H1 (cell line): ENCODE results near the gene HS6ST1. TPM values are rescaled to one million over a fixed set of nuclear protein-coding genes. Genes with fewer than 3 reads are reported as not detected.

Source experiments
- ATF3 ChIP-seq: IDR thresholded peaks from 2 replicates; pipeline ENCODE4 v1.6.1; 2011; ENCODE audit warnings: low read depth, mild to moderate bottlenecking, low read length; ENCODE audit not compliant: insufficient read depth
- CHD7 ChIP-seq: fragments of 300-600 bp; sonication (generic); IDR thresholded peaks from 2 replicates; pipeline ENCODE4 v1.7.1; 2012; ENCODE audit warnings: low read length, moderate library complexity, mild to moderate bottlenecking, inconsistent platforms; ENCODE audit not compliant: insufficient replicate concordance
- FOSL1 ChIP-seq: IDR thresholded peaks from 2 replicates; pipeline ENCODE4 v1.6.1; 2011; ENCODE audit warnings: mild to moderate bottlenecking, low read depth, low read length, moderate library complexity; ENCODE audit not compliant: insufficient read depth
- KDM1A ChIP-seq: fragments of 200-600, 300-600 bp; sonication (generic); IDR thresholded peaks from 2 replicates; pipeline ENCODE4 v1.7.1; 2016; ENCODE audit warnings: mild to moderate bottlenecking, low read length, borderline replicate concordance
- POLR2A ChIP-seq, 2 experiments: IDR thresholded peaks; 1 replicate in 1 of 2; 2 replicates in 1 of 2; pipeline ENCODE4 v1.6.1; 2011; ENCODE audit warnings: low read depth in 2 of 2, low read length in 2 of 2, mild to moderate bottlenecking in 2 of 2; ENCODE audit errors: control extremely low read depth in 1 of 2
- RNF2 ChIP-seq: fragments of 200-900, 300-1000 bp; sonication (generic); IDR thresholded peaks from 2 replicates; pipeline ENCODE4 v1.7.1; 2016; ENCODE audit warnings: borderline replicate concordance, low read depth, mild to moderate bottlenecking, antibody characterized with exemption, low read length; ENCODE audit not compliant: poor library complexity, severe bottlenecking; ENCODE audit errors: missing control alignments
- SRF ChIP-seq: IDR thresholded peaks from 2 replicates; pipeline ENCODE4 v1.6.1; 2011; ENCODE audit warnings: mild to moderate bottlenecking, low read depth, low read length, moderate library complexity
- polyA plus RNA-seq, 7 experiments: library from polyadenylated mRNA; depleted of rRNA in 3 of 7; stranded (reverse) in 5 of 7; unstranded in 2 of 7; fragments of >200 nt in 5 of 7; fragments of 200-250 nt in 2 of 7; gene quantifications; 1 replicate in 5 of 7; 2 replicates in 1 of 7; 4 replicates in 1 of 7; pipeline versions ENCODE4 v1.2.1 to v1.2.3, GENCODE V29; 2011 to 2013; ENCODE audit warnings: missing spikeins in 2 of 7, mixed read lengths in 2 of 7
- total RNA-seq: library from RNA; stranded (reverse); fragmentation: NEBNext Ultra II Directional; extraction: Animal tissue kit (Norgen Biotek cat#: 25700); gene quantifications from 2 replicates; pipeline ENCODE4 v1.2.1, GENCODE V29; 2021

HS6ST1 gene
- total and polyA plus RNA-seq, 2 of the 8 experiments (the other 6 are each of a cell fraction or from before 2014, with no cell fraction given): 37.4 to 74.6 TPM

DNA sequence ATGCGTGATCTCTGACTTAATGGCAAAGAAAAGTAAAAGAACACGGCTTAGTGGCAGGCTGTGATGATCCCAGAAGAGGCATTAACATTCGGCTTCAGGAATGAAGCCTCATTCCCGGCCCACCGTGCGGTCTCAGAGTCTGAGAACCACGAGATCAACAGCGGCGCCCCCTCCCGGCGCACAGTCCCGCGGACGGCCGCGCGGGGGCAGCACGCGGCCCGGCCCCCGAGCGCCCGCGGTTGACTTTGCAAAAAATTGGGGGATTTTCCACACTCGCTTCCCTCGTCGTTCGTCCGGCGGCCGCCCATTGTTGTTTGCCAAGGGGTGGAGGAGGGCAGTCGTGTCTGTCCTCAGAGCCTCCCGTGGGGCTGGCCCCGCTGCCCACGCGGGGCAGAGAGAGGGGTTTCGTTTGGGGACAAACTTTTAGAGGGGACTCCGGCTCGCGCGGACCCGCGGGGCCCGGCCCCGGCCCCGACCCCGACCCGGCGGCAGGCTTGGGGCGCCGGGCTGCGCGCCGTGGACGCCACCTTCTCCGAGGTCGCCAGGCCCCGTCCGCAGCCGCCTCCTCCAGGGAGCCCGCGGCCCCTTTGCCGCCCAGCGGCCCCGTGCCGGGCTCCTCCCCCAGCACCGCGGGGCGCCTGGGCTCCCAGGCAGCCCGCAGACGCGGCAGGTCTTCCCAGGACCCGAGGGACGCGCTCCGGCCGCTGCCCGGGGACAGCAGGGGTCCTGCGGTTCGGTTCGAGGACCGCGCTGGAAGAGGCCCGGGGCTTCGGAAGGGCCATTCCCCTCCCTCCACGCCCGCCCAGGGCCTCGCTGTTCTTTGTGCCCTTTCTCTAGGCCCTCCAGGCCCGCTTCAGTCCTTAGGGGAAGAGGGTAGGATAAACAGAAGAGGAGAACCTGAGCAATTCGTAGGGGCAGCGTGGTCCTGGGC lies 3.4 kb upstream of the HS6ST1 start (continued):
- TF ChIP-seq SRF (0 out of 2 replicates have a peak, but pooled peaks have one; percentile 6), KDM1A (no peak), CHD7 (no peak), POLR2A (IDR thresholded peaks at IDR 0.05; ENCODE audit: control extremely low read depth in 1 of 2, low read depth in 2 of 2, low read length in 2 of 2) (0 out of 3 replicates have a peak, but pooled peaks of 1 of the 2 experiments have one; percentile 54), RNF2 (no peak), FOSL1 (no peak), ATF3 (no peak)
